GM21381 (cell line): ENCODE results near the gene SALL4.
"Not testable (repeated sequence)": the region's sequence is repeated elsewhere in the genome, so short reads cannot be mapped to it uniquely, and the experiment has no call there.

Experiments used
- ATAC-seq: cut with Tn5 transposase; IDR thresholded peaks from one replicate; pipeline ENCODE4 v1.9.1; 2021; ENCODE audit warnings: mild to moderate bottlenecking, moderate library complexity; ENCODE audit not compliant: unreplicated experiment

Gene SALL4

DNA sequence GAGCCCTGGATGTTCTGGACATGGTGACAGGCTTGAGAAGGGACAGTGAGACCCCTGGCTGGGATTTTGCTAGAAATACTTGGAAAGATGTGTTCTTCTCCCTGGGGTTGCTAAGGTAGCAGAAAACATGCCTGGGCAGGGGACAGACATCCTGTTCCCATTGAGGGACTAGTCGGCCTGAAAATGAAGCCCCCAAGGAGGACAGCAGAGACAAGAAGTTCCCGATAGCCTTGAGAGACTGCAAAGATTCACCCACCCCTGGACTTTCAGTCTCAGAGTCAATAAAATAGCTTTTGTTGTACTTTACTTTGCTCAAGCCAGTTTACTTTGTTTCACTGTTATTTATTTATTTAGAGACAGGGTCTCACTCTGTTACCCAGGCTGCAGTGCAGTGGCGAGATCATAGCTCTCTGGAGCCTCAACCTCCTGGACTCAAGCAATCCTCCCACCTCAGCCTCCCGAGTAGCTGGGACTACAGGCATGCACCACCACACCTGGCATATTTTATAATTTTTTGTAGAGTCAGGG, 62.5 kb downstream of the SALL4 start:
- no peak for ATAC-seq

DNA sequence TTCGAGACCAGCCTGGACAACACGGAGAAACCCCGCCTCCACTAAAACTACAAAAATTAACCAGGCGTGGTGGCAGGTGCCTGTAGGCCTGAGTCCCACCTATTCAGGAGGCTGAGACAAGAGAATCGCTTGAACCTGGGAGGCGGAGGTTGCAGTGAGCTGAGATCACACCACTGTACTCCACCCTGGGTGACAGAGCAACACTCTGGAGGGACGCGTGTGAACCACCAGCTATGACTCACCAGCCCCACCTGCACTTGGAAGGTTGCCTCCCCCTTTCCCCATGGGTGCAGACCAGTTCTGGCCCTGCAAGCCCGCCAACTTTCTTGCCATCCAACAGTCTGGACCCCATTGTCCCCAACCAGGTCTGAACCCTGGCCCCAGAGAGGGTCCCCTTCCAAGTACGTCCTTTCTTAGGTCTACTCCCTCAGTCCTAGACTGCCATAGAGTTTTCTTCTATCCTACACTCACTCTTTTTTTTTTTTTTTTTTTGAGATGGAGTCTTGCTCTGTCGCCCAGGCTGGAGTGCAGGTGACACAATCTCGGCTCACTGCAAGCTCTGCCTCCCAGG, 63.4 kb downstream of the SALL4 start:
- no peak for ATAC-seq

DNA sequence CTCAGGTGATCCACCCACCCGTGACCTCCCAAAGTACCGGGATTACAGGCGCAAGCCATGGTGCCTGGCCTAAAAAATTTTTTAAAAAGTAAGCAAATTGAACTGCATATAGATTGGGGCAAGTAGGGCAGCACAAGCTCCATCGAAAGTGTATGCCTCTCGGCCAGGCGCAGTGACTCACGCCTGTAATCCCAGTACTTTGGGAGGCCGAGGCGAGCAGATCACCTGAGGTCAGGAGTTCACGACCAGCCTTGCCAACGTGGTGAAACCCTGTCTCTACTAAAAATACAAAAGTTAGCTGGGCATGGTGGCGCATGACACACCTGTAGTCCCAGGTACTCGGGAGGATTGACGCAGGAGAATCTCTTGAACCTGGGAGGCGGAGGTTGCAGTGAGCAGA, 64.1 kb downstream of the SALL4 start:
- ATAC-seq = not testable (repeated sequence)

DNA sequence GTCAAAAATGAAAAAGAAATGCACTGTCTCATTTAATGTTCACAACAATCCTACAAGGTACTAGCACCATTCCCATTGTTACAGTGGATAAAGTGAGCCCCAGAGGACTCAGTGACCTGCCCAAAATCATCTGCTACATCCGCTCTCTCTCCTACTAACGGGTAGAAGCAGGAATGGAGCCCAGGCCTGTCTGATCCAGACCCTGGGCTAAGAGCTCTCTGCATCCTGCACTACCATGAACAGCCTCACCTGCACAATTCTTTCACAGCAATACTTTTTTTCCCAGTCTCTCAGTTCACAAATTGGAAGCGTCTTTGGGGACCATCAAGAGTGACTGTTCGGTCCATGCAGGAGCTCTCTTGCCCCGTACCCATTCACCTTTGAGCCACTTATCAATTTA, 65.4 kb downstream of the SALL4 start:
- ATAC-seq = no peak

DNA sequence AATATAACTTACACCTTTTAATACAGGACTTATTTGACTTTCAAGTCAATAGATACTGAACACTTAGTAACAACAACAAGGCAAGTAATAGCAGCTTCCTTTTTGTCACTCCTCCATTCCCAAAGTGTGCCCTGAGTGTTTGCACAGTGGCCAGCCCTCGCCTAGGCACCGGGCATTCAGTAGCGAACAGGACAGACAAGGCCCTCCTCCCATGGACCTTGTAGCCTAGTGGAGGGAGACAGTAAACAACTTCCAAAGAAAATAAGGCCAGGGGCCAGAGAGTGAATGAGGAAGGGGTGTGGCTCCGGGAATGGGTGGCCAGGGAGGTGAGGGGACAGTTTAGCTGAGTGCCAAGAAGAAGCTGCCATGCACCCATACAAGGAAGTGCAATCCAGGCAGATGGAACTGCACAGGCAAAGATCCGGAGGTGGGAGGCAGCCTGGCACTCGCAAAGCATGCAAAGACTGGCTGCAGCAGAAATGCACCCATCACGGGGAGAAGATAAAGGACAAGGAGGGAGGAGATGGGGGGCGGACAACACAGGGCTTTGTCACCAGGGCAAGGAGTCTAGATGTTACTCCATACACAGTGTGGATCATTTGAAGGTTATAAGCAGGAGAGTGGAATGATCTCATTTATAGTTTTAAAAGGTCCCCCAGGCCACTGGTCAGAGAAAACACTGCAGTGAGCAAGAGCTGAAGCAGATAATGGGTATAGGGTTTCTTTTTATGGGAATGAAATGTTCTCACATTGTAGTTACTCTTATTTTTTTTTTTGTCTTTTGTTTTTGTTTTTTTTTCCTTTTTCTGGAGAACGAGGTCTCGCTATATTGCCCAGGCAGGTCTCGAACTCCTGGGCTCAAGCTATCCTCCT, 66.4 kb downstream of the SALL4 start:
- ATAC-seq = no peak

DNA sequence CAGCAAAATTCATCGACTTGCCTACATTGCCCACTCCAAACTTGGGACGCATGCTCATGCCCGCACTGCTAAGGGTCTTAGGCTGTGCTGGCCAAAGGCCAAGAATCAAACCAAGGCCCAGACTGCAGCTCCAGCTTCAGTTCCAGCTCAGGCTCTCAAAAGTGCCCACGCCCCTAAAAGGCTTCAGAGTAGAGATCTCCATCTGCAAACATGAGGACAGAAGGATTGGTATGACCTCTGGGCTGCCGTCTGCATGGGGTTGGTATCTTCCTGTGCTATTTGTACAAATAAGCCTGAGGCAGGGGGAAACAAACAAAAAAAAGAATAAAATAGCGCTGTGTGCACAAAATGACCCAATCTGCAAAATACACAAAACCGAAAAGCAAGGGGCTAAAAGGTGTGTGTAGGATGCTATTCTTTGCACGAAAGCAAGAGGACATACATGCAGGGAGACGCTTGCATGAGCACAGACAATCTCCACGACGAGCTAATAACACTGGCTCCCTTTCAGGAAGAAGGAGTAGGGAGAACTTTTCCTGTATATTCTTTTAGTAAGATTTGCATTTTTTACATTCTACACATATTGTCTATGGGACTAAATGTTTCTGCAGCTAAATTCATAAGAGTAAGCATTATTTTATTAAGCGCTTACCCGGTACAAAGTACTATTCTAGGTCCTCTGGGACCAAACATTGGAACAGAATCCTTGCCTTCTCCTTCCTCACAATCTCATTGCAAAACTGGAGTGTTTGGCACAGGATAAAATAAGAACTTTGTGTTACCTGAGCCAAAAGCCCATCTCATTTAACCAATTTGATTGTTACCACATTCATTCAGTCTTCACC, 67.2 kb downstream of the SALL4 start:
- no peak for ATAC-seq

DNA sequence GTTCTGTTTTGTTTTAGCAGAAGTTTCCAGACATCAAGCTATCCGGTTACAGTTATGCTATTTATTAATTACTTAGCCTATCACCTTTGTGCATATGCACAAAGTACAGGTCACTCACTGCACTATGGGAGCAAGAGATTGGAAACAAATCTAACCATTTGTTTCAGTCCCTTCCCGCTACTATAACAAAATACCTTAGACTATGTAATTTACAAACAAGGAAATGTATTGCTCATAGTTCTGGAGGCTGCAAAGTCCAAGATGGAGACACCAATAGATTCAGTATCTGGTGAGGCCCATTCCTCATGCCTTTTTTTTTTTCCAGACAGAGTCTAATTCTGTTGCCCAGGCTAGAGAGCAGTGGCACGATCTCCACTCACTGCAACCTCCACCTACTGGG, 69.3 kb downstream of the SALL4 start:
- ATAC-seq = no peak
